CD4-positive, CD25-positive, alpha-beta regulatory T cell (primary cell): ENCODE data around the gene NECAB2. TPM values are rescaled to one million over a fixed set of nuclear protein-coding genes. Genes with fewer than 3 reads are reported as not detected.

ENCODE experiments used
- ATAC-seq, 2 donors: fragments of 150-1000 bp; cut with Tn5 transposase; one replicate each; pipeline ENCODE4 v1.10.0; 2021; ENCODE audit warnings: low read depth in 2 of 2, moderate number of reproducible peaks in 2 of 2, moderate library complexity in 1 of 2
- DNase-seq, 3 donors: peaks; one replicate each; pipeline versions ENCODE4 v3.0.0 to v3.0.0-alpha.2; 2012 to 2022; ENCODE audit warnings: mixed read lengths in 1 of 3
- H3K27ac ChIP-seq: one replicate; pipeline ENCODE4 v1.7.0; 2013; ENCODE audit warnings: mild to moderate bottlenecking, low read length; ENCODE audit not compliant: insufficient read depth, poor library complexity, severe bottlenecking
- H3K27me3 ChIP-seq: one replicate; pipeline ENCODE4 v1.7.0; 2013; ENCODE audit warnings: low read length; ENCODE audit not compliant: control insufficient read depth, insufficient read depth
- H3K36me3 ChIP-seq: one replicate; pipeline ENCODE4 v1.7.0; 2013; ENCODE audit warnings: mild to moderate bottlenecking, low read length, moderate library complexity; ENCODE audit not compliant: control insufficient read depth, insufficient read depth
- H3K4me1 ChIP-seq: 2 replicates; pipeline ENCODE4 v1.7.0; 2013; ENCODE audit warnings: mild to moderate bottlenecking, low read length; ENCODE audit not compliant: insufficient read depth, control insufficient read depth, poor library complexity, severe bottlenecking
- H3K4me3 ChIP-seq: one replicate; pipeline ENCODE4 v1.7.0; 2013; ENCODE audit warnings: low read depth, mild to moderate bottlenecking, low read length, moderate library complexity
- H3K9me3 ChIP-seq, 2 experiments: 1 replicate in 1 of 2; 2 replicates in 1 of 2; pipeline ENCODE4 v1.7.0; 2013; ENCODE audit warnings: low read length in 2 of 2, mild to moderate bottlenecking in 1 of 2, moderate library complexity in 1 of 2; ENCODE audit not compliant: control insufficient read depth in 2 of 2
- H3K27ac Mint-ChIP-seq, 3 donors: one replicate each; pipeline ENCODE4 v1.8.0; 2020 to 2022; ENCODE audit warnings: mild to moderate bottlenecking in 3 of 3, mixed read lengths in 3 of 3, moderate library complexity in 2 of 3
- H3K27me3 Mint-ChIP-seq: one replicate; pipeline ENCODE4 v1.8.0; 2022; ENCODE audit warnings: mild to moderate bottlenecking, mixed read lengths
- H3K36me3 Mint-ChIP-seq: one replicate; pipeline ENCODE4 v1.8.0; 2020; ENCODE audit warnings: mixed read lengths
- H3K4me1 Mint-ChIP-seq, 4 donors: one replicate each; pipeline ENCODE4 v1.8.0; 2020 to 2022; ENCODE audit warnings: mixed read lengths in 4 of 4, mild to moderate bottlenecking in 1 of 4
- H3K4me3 Mint-ChIP-seq, 4 donors: one replicate each; pipeline ENCODE4 v1.8.0; 2020 to 2022; ENCODE audit warnings: mild to moderate bottlenecking in 4 of 4, mixed read lengths in 4 of 4, moderate library complexity in 3 of 4
- H3K9me3 Mint-ChIP-seq, 7 donors: one replicate each; pipeline ENCODE4 v1.8.0; 2020 to 2022; ENCODE audit warnings: mixed read lengths in 7 of 7, mild to moderate bottlenecking in 3 of 7, moderate library complexity in 2 of 7
- polyA plus RNA-seq, 4 donors: library from polyadenylated mRNA; unstranded; fragments of 300-500 nt; fragmentation: Illumina TruSeq; gene quantifications; one replicate each; pipeline ENCODE4 v1.2.3, GENCODE V29; 2021
- total RNA-seq: library from RNA; stranded (reverse); gene quantifications from one replicate; pipeline ENCODE4 v1.2.3, GENCODE V29; 2022

The NECAB2 gene
- total and polyA plus RNA-seq, 5 donors from 2014 or later = not detected

DNA sequence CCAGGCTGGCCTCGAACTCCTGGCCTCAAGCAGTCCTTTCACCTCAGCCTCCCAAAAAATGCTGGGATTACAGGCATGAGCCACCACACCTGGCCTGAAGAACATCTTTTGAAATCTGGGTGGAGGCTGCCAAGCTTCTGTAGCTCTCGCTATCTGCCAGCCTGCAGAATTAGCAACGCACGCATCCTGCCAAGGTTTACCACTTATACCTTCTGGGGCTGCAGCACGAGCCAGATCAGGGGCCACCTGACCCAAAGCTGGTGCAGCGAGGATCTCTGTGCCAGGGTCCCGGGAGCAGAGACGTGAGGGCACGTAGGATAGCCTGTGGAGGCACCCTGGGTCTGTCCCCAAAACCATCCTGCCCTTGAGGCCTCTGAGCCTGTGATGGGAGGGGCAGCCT lies 52.3 kb downstream of the NECAB2 start:
- peaks cover 2 to 17% of the 10 kb centered on the region in 2 experiments for H3K9me3 ChIP-seq
- no peaks in the 10 kb centered on the region for H3K4me1 ChIP-seq
- Mint-ChIP-seq H3K27ac (no peak overlapping the region), H3K4me1 (no peaks in the 10 kb centered on the region), H3K36me3 (peaks cover 3% of the 10 kb centered on the region), H3K27me3 (peaks cover 11% of the 10 kb centered on the region), H3K4me3 (no peak overlapping the region), H3K9me3 (peaks cover 0 to 12% (median 6%) of the 10 kb centered on the region in 7 donors)
- H3K36me3 ChIP-seq = no peaks in the 10 kb centered on the region
- DNase-seq (no peak), ATAC-seq (no peak)
- H3K27me3 ChIP-seq = no peaks in the 10 kb centered on the region
- H3K27ac ChIP-seq = no peak overlapping the region
- H3K4me3 ChIP-seq = no peak overlapping the region

DNA sequence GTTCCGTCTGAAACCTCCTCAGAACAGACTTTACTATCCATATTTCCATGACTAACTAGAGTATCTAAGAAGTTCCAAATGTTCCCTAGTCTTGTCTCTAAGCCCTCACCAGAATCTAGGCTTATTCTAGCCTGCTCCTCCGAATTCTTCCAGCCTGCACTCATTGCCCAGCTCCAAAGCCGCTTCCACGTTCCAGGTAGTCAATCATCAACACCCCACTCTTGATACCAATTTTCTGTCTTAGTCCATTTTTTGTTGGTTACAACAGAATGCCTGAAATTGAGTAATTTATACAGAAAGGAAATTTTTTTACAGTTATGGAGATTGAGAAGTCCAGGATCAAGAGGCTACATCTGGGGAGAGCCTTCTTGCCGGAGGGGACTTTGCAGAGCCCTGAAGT lies 53.4 kb downstream of the NECAB2 start:
- Mint-ChIP-seq H3K4me3 (no peak overlapping the region), H3K36me3 (peaks cover 3% of the 10 kb centered on the region), H3K27me3 (peaks cover 13% of the 10 kb centered on the region), H3K27ac (no peak overlapping the region), H3K4me1 (no peaks in the 10 kb centered on the region), H3K9me3 (peaks cover 0 to 12% (median 6%) of the 10 kb centered on the region in 7 donors)
- Histone ChIP-seq H3K27ac (no peak overlapping the region), H3K9me3 (peaks cover 2 to 17% of the 10 kb centered on the region in 2 experiments), H3K36me3 (no peaks in the 10 kb centered on the region), H3K4me3 (no peak overlapping the region), H3K4me1 (no peaks in the 10 kb centered on the region), H3K27me3 (no peaks in the 10 kb centered on the region)
- DNase-seq (no peak), ATAC-seq (no peak)

DNA sequence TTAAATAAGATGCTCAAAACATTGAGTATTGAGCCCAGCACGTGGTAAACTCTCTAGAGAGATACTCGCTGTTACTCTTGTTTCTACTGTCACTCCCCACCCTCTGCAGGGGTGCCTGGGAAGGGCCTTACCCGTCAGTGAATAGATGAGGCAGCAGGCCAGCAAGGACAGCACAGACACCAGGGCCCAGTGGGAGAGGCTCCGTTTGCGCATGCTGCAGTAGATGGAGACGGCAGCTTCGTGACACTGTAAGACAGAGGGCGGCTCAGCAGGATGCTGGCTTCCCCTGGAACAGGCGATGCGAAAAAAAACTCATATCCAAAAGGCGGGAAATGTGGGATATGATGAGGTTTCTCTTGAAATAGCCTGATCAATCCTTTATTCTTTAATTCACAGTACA lies 54.6 kb downstream of the NECAB2 start:
- peaks cover 3% of the 10 kb centered on the region for H3K36me3 Mint-ChIP-seq
- no peak for ATAC-seq
- H3K27me3 Mint-ChIP-seq = peaks cover 20% of the 10 kb centered on the region
- H3K4me1 ChIP-seq = no peaks in the 10 kb centered on the region
- H3K4me1 Mint-ChIP-seq = no peaks in the 10 kb centered on the region
- H3K27ac Mint-ChIP-seq = no peak overlapping the region
- no peak overlapping the region for H3K4me3 ChIP-seq
- H3K9me3 Mint-ChIP-seq = peaks cover 1 to 12% (median 6%) of the 10 kb centered on the region in 7 donors
- no peaks in the 10 kb centered on the region for H3K36me3 ChIP-seq
- H3K27ac ChIP-seq = no peak overlapping the region
- H3K27me3 ChIP-seq = no peaks in the 10 kb centered on the region
- no peak for DNase-seq
- H3K4me3 Mint-ChIP-seq = peak overlapping the region in 1 of 4 donors; percentile 5
- H3K9me3 ChIP-seq = peaks cover 2 to 17% of the 10 kb centered on the region in 2 experiments

DNA sequence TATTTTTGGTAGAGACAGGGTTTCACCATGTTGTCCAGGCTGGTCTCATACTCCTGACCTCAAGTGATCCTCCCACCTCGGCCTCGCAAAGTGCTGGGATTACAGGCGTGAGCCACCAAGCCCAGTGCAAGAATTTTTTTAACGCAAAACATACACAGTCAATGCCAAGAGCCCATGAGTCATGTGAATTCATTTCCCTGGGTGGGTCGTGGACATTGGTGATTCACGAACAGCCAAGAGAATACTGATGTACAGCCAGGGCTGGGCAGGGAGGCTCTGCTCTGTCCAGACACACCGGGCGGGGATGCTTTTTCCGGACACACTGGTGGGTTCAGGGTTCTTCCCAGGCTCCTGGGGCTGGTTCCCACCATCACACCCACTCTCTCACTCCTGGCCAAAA lies 56.8 kb downstream of the NECAB2 start:
- H3K27me3 Mint-ChIP-seq = peaks cover 27% of the 10 kb centered on the region
- no peak for ATAC-seq
- H3K9me3 Mint-ChIP-seq = peaks cover 2 to 10% (median 4%) of the 10 kb centered on the region in 7 donors
- no peak overlapping the region for H3K4me3 ChIP-seq
- no peak overlapping the region for H3K27ac ChIP-seq
- no peak for DNase-seq
- peaks cover 0 to 17% of the 10 kb centered on the region in 2 experiments for H3K9me3 ChIP-seq
- peaks cover 0 to 5% (median 2%) of the 10 kb centered on the region in 4 donors for H3K4me1 Mint-ChIP-seq
- H3K36me3 Mint-ChIP-seq = peaks cover 3% of the 10 kb centered on the region
- no peaks in the 10 kb centered on the region for H3K27me3 ChIP-seq
- H3K4me3 Mint-ChIP-seq = no peak overlapping the region
- no peaks in the 10 kb centered on the region for H3K4me1 ChIP-seq
- no peaks in the 10 kb centered on the region for H3K36me3 ChIP-seq
- H3K27ac Mint-ChIP-seq = no peak overlapping the region

DNA sequence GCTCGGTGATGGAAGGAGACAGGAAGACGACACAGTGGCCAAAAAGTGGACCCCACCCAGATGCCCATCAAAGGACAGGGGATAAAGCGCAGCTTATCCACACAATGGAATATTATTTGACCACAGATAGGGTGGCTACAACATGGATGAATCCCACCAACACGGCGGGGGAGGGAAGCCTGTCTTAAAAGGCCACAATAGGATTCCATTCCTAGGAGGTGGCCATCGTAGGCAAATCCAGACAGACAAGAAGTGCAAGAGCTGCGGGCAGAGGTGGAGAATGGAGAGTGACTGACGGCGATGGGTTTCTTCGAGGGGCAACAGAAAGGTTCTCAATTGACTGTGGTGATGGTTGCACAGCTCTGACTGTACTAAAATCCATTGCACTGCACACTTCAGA lies 58.6 kb downstream of the NECAB2 start:
- ATAC-seq = no peak
- H3K4me3 Mint-ChIP-seq = no peak overlapping the region

DNA sequence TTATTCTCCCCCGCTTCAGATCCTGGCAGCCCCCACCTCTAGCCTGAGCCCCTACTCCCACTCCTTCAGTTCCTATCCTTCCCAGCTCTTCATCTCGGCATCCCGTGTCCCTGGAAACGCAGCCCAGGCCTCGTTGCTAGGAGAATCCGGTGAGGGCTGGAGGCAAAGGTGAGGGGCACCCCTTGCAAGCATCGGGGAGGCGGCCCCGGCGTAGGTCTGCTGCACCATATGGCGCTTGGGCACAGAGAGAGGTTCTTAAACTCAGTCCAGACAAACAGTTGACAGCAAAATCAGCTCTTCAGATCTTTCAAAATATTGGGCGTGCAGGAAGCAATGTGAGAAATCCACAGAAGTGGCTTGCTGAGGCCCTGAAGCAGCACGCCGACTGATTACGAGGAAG lies 59.6 kb downstream of the NECAB2 start:
- no peaks in the 10 kb centered on the region for H3K9me3 ChIP-seq
- ATAC-seq = no peak
- Mint-ChIP-seq H3K27me3 (peaks cover 39% of the 10 kb centered on the region), H3K27ac (no peak overlapping the region), H3K4me3 (peak overlapping the region in 1 of 4 donors; percentile 68), H3K9me3 (peaks cover 0 to 3% (median 0%) of the 10 kb centered on the region in 7 donors), H3K4me1 (peaks cover 0 to 7% (median 5%) of the 10 kb centered on the region in 4 donors), H3K36me3 (no peaks in the 10 kb centered on the region)
- no peak for DNase-seq
- no peaks in the 10 kb centered on the region for H3K27me3 ChIP-seq
- H3K36me3 ChIP-seq = no peaks in the 10 kb centered on the region
- no peaks in the 10 kb centered on the region for H3K4me1 ChIP-seq
- H3K4me3 ChIP-seq = no peak overlapping the region
- no peak overlapping the region for H3K27ac ChIP-seq

More for the DNA sequence above, 58.6 kb downstream of the NECAB2 start:
- no peaks in the 10 kb centered on the region for H3K36me3 ChIP-seq
- peaks cover 0 to 5% of the 10 kb centered on the region in 2 experiments for H3K9me3 ChIP-seq
- Mint-ChIP-seq H3K9me3 (peaks cover under 1 to 3% (median 2%) of the 10 kb centered on the region in 7 donors), H3K4me1 (peaks cover 0 to 7% (median 5%) of the 10 kb centered on the region in 4 donors), H3K36me3 (no peaks in the 10 kb centered on the region), H3K27me3 (peaks cover 38% of the 10 kb centered on the region), H3K27ac (no peak overlapping the region)
- H3K27me3 ChIP-seq = no peaks in the 10 kb centered on the region
- no peak overlapping the region for H3K4me3 ChIP-seq
- DNase-seq = no peak
- no peak overlapping the region for H3K27ac ChIP-seq
- H3K4me1 ChIP-seq = no peaks in the 10 kb centered on the region

DNA sequence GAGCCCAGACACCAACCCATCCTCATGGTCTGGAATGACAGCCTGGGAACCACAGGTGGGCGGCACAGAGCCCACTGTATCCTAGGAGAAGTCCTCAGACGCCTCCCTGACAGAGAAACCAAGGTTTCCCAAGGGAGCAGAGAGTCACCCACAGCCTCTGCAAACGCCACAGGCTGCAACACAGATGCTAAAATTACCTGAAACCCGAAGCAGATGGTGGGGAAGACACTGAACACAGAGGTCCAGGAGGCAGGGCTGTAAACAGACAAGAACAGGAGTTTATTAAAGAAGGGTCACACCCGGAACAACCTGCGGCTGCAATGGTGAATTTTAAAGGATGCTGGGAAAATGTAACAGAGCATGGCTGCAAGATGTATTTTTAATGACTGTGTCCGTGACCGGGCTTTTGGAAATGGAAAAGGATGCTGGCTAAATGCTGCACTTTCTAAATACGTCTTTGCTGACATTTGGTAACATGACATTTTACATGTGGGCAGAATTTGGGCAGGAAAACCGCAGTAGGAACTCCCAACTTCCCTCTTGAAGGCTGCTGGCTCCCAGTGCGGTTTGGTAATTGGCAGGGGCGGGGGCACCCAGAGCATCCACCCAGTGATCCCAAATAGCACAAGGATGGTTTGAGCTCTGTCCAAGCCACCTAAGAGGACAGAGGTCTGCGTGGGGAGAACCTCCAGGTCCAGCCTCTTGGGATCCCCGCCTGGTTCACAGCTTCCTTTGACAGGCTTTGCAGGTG lies 61.4 kb downstream of the NECAB2 start:
- Mint-ChIP-seq H3K27me3 (peaks cover 32% of the 10 kb centered on the region), H3K36me3 (no peaks in the 10 kb centered on the region), H3K4me3 (no peak overlapping the region), H3K27ac (no peak overlapping the region), H3K9me3 (peaks cover 0 to 2% (median 0%) of the 10 kb centered on the region in 7 donors), H3K4me1 (peaks cover 0 to 7% (median 5%) of the 10 kb centered on the region in 4 donors)
- no peaks in the 10 kb centered on the region for H3K27me3 ChIP-seq
- DNase-seq = no peak
- H3K4me1 ChIP-seq = no peaks in the 10 kb centered on the region
- no peak for ATAC-seq
- no peak overlapping the region for H3K27ac ChIP-seq
- H3K4me3 ChIP-seq = no peak overlapping the region
- no peaks in the 10 kb centered on the region for H3K36me3 ChIP-seq
- no peaks in the 10 kb centered on the region for H3K9me3 ChIP-seq

DNA sequence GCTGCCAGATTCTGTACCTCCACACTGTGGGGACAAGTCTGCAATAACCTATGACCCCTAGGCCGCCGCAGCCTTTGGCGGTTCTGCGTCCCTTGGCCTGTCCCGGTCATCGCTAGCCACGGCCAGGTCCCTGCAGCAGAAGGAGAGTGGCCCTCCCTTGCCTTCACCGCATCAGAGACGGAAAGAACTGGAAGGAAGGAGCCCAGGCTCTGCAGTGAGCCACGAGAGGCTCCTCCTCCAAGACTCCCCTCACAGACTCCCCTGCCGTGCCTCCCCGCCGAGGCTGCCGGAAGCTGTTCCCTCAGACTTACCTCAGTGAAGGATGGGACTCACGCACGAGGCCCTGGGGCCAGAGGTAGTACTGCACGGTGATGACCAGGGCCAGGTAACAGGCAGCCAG lies 63.5 kb downstream of the NECAB2 start:
- Histone ChIP-seq H3K27me3 (no peaks in the 10 kb centered on the region), H3K36me3 (no peaks in the 10 kb centered on the region), H3K27ac (no peak overlapping the region), H3K4me3 (no peak overlapping the region), H3K4me1 (no peaks in the 10 kb centered on the region), H3K9me3 (no peaks in the 10 kb centered on the region)
- H3K4me1 Mint-ChIP-seq = peaks cover 0 to 7% (median 5%) of the 10 kb centered on the region in 4 donors
- no peaks in the 10 kb centered on the region for H3K36me3 Mint-ChIP-seq
- peaks cover 30% of the 10 kb centered on the region for H3K27me3 Mint-ChIP-seq
- peaks cover 0 to 7% (median 0%) of the 10 kb centered on the region in 7 donors for H3K9me3 Mint-ChIP-seq
- DNase-seq (no peak), ATAC-seq (no peak)
- no peak overlapping the region for H3K4me3 Mint-ChIP-seq
- no peak overlapping the region for H3K27ac Mint-ChIP-seq
